ENCODE results near the gene KCNJ6.

KCNJ6 gene

DNA sequence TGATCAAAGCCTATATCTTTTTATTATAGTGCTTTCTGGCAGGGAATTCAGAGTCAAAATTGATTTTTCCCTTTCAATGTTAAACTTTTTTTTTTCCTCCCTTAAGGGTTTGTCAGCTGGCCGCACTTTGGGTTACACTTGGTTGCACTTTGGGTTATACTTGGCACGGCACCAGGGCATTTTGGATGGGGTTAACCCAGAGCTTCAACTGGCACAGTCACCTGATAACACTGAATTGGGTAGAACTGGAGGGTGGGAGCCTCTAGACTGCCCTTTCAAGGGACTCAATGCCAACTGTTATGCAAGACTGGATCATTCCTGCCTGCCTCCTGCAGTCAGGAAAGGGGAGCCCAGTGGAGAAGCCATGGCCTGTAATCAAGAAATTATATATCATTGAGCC, 211.5 kb downstream of the KCNJ6 start:
- TF ChIP-seq BHLHE40 (IDR thresholded peaks at IDR 0.05; ENCODE audit: borderline replicate concordance) (no peak), FOXM1 (IDR thresholded peaks at IDR 0.05; ENCODE audit: borderline replicate concordance) (no peak), SUZ12 (IDR thresholded peaks at IDR 0.05) (no peak), FOXK2 (IDR thresholded peaks at IDR 0.05) (no peak), ZNF384 (IDR thresholded peaks at IDR 0.05) (no peak), SP1 (IDR thresholded peaks at IDR 0.05) (no peak), L3MBTL2 (conservative IDR thresholded peaks at IDR 0.05) (no peak), FOXA1 (IDR thresholded peaks at IDR 0.05) (no peak), ELF4 (IDR thresholded peaks at IDR 0.05) (no peak)
- DNase-seq (ENCODE audit: extremely low spot score), result no peak
- ChIA-PET POLR2A (no interaction called here), CTCF (interaction anchor here (0.7 kb wide), 1 partner anchor 10 kb away, joined by 8 read pairs; no protein-coding TSS in a partner anchor)

- no peak for DNase-seq (ENCODE audit: extremely low spot score)
- TF ChIP-seq NFRKB (IDR thresholded peaks at IDR 0.05) (no peak), FOXA1 (IDR thresholded peaks at IDR 0.05) (no peak), SUZ12 (IDR thresholded peaks at IDR 0.05) (no peak), LEF1 (IDR thresholded peaks at IDR 0.05; ENCODE audit: borderline replicate concordance) (no peak)
- POLR2A ChIA-PET, result no interaction called here
- CTCF ChIA-PET, result no interaction called here
Observed at GRCh38 chr21:37702241-37702640, 214.0 kb downstream of the KCNJ6 start.

GRCh38 chr21:37700641-37701202, 215.5 kb downstream of the KCNJ6 start:
- no peak for TF ChIP-seq PKNOX1 (IDR thresholded peaks at IDR 0.05)
- TF ChIP-seq L3MBTL2 (conservative IDR thresholded peaks at IDR 0.05), result peak; percentile 63
- peak; percentile 88 for DNase-seq (ENCODE audit: extremely low spot score)

DNA sequence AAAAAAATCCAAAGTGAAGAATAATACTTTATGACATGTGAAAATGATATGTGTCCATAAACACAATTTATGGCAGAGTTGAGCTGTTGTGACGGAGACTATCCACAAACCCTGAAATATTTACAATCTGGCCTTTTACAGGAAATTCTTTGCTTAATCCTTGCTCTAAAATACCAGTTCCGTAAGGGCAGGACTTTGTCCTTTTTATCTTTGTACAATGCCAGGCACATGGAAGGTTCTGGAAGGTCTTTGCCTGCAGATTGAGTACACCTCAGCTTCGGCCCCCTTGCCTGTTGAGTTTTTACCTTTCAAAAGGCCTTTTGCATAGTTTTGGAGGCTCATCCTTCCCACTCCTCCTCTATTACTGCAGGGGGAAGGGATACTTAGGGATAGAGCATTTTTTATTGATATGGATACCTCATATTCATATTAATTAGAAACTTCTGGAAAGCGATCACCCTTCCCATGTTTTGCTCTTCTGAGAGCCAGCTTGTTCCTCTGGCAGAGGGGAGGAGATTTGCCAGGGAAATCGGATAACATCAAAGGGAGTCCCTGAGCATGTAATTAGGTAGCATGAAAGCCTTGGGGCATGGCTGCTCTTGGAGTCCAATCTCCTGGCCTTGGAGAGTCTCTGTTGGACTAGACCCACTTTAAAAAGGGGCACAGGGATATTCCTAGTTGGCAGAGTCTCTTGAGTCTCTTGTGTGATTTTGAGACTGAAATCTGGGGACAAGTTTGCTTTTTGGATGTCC, 217.1 kb downstream of the KCNJ6 start:
- ChIA-PET POLR2A (no interaction called here), CTCF (interaction anchor here (0.6 to 0.7 kb wide), 2 partner anchors 78 to 216 kb away, joined by 3 read pairs; no protein-coding TSS in a partner anchor)
- DNase-seq (ENCODE audit: extremely low spot score), result no peak
- TF ChIP-seq ZNF384 (IDR thresholded peaks at IDR 0.05) (no peak), CTBP1 (IDR thresholded peaks at IDR 0.05; ENCODE audit: borderline replicate concordance) (no peak), ELF4 (IDR thresholded peaks at IDR 0.05) (no peak), LEF1 (IDR thresholded peaks at IDR 0.05; ENCODE audit: borderline replicate concordance) (no peak), L3MBTL2 (conservative IDR thresholded peaks at IDR 0.05) (no peak), FOXK2 (IDR thresholded peaks at IDR 0.05) (no peak), FOXM1 (IDR thresholded peaks at IDR 0.05; ENCODE audit: borderline replicate concordance) (no peak), BHLHE40 (IDR thresholded peaks at IDR 0.05; ENCODE audit: borderline replicate concordance) (no peak), FOXA1 (IDR thresholded peaks at IDR 0.05) (no peak), HDGF (IDR thresholded peaks at IDR 0.05; ENCODE audit: borderline replicate concordance) (no peak), PKNOX1 (IDR thresholded peaks at IDR 0.05) (no peak), NFRKB (IDR thresholded peaks at IDR 0.05) (no peak), ARNT (IDR thresholded peaks at IDR 0.05) (no peak), SUZ12 (IDR thresholded peaks at IDR 0.05) (no peak), TARDBP (IDR thresholded peaks at IDR 0.05) (no peak), SP1 (IDR thresholded peaks at IDR 0.05) (no peak)

More at GRCh38 chr21:37700641-37701202, 215.5 kb downstream of the KCNJ6 start:
- POLR2A ChIA-PET, result no interaction called here
- CTCF ChIA-PET, result interaction anchor here (0.6 to 1.1 kb wide), 5 partner anchors 12 to 426 kb away, joined by 3 to 4 read pairs (median 3); no protein-coding TSS in a partner anchor

GRCh38 chr21:37696936-37697335, 219.3 kb downstream of the KCNJ6 start:
- ChIA-PET CTCF (interaction anchor here (0.6 kb wide), 1 partner anchor 204 kb away, joined by 3 read pairs; no protein-coding TSS in a partner anchor), POLR2A (no interaction called here)
- TF ChIP-seq L3MBTL2 (conservative IDR thresholded peaks at IDR 0.05) (no peak), FOXA1 (IDR thresholded peaks at IDR 0.05) (no peak), SP1 (IDR thresholded peaks at IDR 0.05) (no peak), TARDBP (IDR thresholded peaks at IDR 0.05) (no peak), PKNOX1 (IDR thresholded peaks at IDR 0.05) (no peak), ZNF384 (IDR thresholded peaks at IDR 0.05) (no peak), CTBP1 (IDR thresholded peaks at IDR 0.05; ENCODE audit: borderline replicate concordance) (no peak), NFRKB (IDR thresholded peaks at IDR 0.05) (no peak), BHLHE40 (IDR thresholded peaks at IDR 0.05; ENCODE audit: borderline replicate concordance) (no peak), ARNT (IDR thresholded peaks at IDR 0.05) (no peak), FOXK2 (IDR thresholded peaks at IDR 0.05) (no peak), SUZ12 (IDR thresholded peaks at IDR 0.05) (no peak), HDGF (IDR thresholded peaks at IDR 0.05; ENCODE audit: borderline replicate concordance) (no peak), LEF1 (IDR thresholded peaks at IDR 0.05; ENCODE audit: borderline replicate concordance) (no peak), ELF4 (IDR thresholded peaks at IDR 0.05) (no peak), FOXM1 (IDR thresholded peaks at IDR 0.05; ENCODE audit: borderline replicate concordance) (no peak)
- no peak for DNase-seq (ENCODE audit: extremely low spot score)

DNA sequence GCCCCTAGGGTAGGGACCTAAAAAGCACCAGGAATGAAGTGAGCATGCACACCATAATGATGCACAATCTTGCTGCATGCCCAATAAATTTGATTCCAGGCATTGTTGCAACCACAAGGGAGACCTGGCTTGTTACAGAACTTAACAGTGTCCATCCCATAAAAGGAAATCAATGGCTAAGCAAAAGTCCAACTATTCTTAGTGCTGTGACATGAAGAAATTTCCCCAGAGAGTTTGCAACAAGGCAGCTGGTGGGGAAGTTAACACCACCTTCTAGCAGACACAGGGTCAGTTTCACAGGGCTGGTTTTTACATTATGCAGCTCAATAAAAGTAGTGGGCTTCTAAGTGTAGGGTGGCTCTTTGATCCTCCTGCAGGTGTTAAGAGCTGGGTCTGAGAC, 221.1 kb downstream of the KCNJ6 start:
- no peak for DNase-seq (ENCODE audit: extremely low spot score)
- POLR2A ChIA-PET, result no interaction called here
- TF ChIP-seq SUZ12 (IDR thresholded peaks at IDR 0.05) (no peak), SP1 (IDR thresholded peaks at IDR 0.05) (no peak)
- CTCF ChIA-PET, result interaction anchor here (0.6 to 0.9 kb wide), 2 partner anchors 9 to 658 kb away, joined by 4 to 8 read pairs; no protein-coding TSS in a partner anchor

All from HEK293T (cell line).